ENCODE data around the gene TMED9. TPM values are rescaled to one million over a fixed set of nuclear protein-coding genes. Genes with fewer than 3 reads are reported as not detected.

The TMED9 gene
- total and polyA plus RNA-seq, 2 donors (not counting 3 experiments of a cell fraction or from before 2014, with no cell fraction given) = 291 to 331 TPM

DNA sequence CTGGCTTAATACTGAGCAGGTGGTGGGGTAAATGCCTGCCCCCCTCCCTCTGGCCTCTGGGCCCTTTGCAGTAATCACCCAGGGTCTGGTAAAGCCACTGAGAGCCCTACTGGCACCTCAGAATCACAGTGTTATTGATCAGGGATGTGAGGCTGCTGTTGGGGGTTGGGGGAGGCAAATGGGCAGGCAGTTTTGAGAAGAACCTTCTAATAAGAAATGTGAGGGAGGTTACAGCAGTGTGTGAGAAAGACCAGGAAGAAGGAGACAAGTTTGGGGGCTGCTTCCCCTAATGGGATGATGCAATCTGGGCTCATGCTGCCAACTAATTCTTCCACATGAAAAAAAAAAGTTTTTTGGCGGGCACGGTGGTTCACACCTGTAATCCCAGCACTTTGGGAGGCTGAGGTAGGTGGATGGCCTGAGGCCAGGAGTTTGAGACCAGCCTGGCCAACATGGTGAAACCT, 4.8 kb downstream of the TMED9 start:
- TF ChIP-seq POLR2AphosphoS5 (IDR thresholded peaks at IDR 0.05; ENCODE audit: insufficient read depth, low read depth, low read length) = no peak
- no peak for TF ChIP-seq MYC (IDR thresholded peaks at IDR 0.05; ENCODE audit: low read depth, low read length)
- no peak for TF ChIP-seq CTCF (IDR thresholded peaks at IDR 0.05; ENCODE audit: extremely low read depth in 1 of 2, insufficient read depth in 1 of 2, low read depth in 1 of 2, low read length in 2 of 2)
- no peak for TF ChIP-seq POLR2A (IDR thresholded peaks at IDR 0.05; ENCODE audit: low read depth, low read length)
- TF ChIP-seq GATA2 (IDR thresholded peaks at IDR 0.05; ENCODE audit: insufficient read depth, insufficient read length, low read depth, low read length) = no peak
- TF ChIP-seq FOS (IDR thresholded peaks at IDR 0.05; ENCODE audit: borderline replicate concordance, insufficient read depth, low read length) = no peak
- no peak for TF ChIP-seq JUN (IDR thresholded peaks at IDR 0.05; ENCODE audit: borderline replicate concordance, insufficient read depth, insufficient read length, low read depth)
- no peak for TF ChIP-seq MAX (IDR thresholded peaks at IDR 0.05; ENCODE audit: insufficient read depth, insufficient read length)
- TF ChIP-seq EZH2 (IDR thresholded peaks at IDR 0.05; ENCODE audit: borderline replicate concordance, low read depth, low read length, severe bottlenecking) = no peak
- Histone ChIP-seq H3K9ac (replicated peaks; ENCODE audit: extremely low read depth, insufficient read depth, low read length) (no peak overlapping the region), H3K27me3 (ENCODE audit: control insufficient read depth in 2 of 2, insufficient read depth in 2 of 2, low read length in 2 of 2) (no peaks in the 10 kb centered on the region), H2AFZ (ENCODE audit: low read depth, low read length) (no peak overlapping the region), H4K20me1 (replicated peaks; ENCODE audit: control insufficient read depth, extremely low read depth, insufficient read depth, low read length) (no peaks in the 10 kb centered on the region), H3K9me1 (replicated peaks; ENCODE audit: control insufficient read depth, extremely low read depth, insufficient read depth, low read length) (no peaks in the 10 kb centered on the region), H3K36me3 (ENCODE audit: control insufficient read depth in 2 of 2, extremely low read depth in 1 of 2, insufficient read depth in 2 of 2, low read length in 2 of 2) (peaks cover 16 to 33% of the 10 kb centered on the region in 2 experiments), H3K4me2 (ENCODE audit: insufficient read depth, low read length) (no peak overlapping the region), H3K4me1 (ENCODE audit: control insufficient read depth, extremely low read depth, insufficient read depth, low read length) (peaks cover 21% of the 10 kb centered on the region), H3K4me3 (replicated peaks in 1 of 3; ENCODE audit: insufficient read depth in 1 of 3, low read depth in 1 of 3, low read length in 3 of 3) (no peak overlapping the region), H3K27ac (ENCODE audit: insufficient read depth, low read depth, low read length) (no peak overlapping the region), H3K79me2 (ENCODE audit: control insufficient read depth, insufficient read depth, low read length) (peaks cover 28% of the 10 kb centered on the region), H3K9me3 (replicated peaks; ENCODE audit: control insufficient read depth, insufficient read depth, low read length) (no peaks in the 10 kb centered on the region)
- BruUV-seq (replicated peaks) = no TSS peak
- intact Hi-C loops (cut with micrococcal nuclease) (loop anchor here (10.0 kb wide), 1 partner anchor 1212 kb away; the partner anchor contains the start of genes HIGD2A and NOP16), dilution Hi-C loops (cut with MboI; ENCODE audit: extremely low pct_ligation_motif_present, low sequenced_read_pairs) (no loop called here)
- no peak for DNase-seq (ENCODE audit: low read depth, low spot score)
- ChIA-PET POLR2A (no interaction called here), CTCF (interaction anchor here (2.0 kb wide), 1 partner anchor 10 kb away, joined by 6 read pairs; no protein-coding TSS in a partner anchor)
- no peak for FAIRE-seq
